ENCODE measurements around the gene STK24.

The STK24 gene

DNA sequence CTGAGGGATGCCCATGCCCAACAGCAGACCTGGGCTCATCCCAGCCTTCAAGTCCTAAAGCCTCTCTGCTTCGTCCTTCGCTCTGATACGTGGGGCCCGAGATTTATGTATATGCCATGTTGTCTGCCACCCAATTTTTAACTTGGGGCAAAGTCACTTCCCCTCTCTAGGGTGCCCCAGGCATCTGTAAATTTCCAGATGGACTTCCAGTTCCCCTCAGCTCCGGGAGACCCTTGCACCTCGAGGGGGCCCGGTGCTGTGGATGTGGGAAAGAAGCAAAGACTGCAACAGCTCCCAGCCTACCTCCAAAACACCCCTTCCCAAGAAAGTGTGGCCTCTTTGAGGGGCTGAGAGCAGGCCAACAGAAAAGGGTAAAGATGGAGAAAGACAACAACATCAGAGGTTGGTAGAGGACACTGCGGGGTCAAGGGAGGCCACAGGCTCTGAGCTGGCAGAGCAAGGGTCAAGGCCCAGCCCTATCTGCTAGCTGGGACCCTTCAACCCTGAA lies 97.4 kb downstream of the STK24 start:
- no peak for DNase-seq (ENCODE audit: low read depth, low spot score)
- no peak overlapping the region for H3K4me3 ChIP-seq (ENCODE audit: low read depth, low read length)
- ChIA-PET CTCF (interaction anchor here (1.8 to 3.5 kb wide), 2 partner anchors 10 to 12 kb away, joined by 4 to 22 read pairs; no protein-coding TSS in a partner anchor), POLR2A (no interaction called here)
- TF ChIP-seq, protein P1, sequence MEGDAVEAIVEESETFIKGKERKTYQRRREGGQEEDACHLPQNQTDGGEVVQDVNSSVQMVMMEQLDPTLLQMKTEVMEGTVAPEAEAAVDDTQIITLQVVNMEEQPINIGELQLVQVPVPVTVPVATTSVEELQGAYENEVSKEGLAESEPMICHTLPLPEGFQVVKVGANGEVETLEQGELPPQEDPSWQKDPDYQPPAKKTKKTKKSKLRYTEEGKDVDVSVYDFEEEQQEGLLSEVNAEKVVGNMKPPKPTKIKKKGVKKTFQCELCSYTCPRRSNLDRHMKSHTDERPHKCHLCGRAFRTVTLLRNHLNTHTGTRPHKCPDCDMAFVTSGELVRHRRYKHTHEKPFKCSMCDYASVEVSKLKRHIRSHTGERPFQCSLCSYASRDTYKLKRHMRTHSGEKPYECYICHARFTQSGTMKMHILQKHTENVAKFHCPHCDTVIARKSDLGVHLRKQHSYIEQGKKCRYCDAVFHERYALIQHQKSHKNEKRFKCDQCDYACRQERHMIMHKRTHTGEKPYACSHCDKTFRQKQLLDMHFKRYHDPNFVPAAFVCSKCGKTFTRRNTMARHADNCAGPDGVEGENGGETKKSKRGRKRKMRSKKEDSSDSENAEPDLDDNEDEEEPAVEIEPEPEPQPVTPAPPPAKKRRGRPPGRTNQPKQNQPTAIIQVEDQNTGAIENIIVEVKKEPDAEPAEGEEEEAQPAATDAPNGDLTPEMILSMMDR (IDR thresholded peaks at IDR 0.05; ENCODE audit: insufficient read depth, low read length, missing control alignments): no peak

DNA sequence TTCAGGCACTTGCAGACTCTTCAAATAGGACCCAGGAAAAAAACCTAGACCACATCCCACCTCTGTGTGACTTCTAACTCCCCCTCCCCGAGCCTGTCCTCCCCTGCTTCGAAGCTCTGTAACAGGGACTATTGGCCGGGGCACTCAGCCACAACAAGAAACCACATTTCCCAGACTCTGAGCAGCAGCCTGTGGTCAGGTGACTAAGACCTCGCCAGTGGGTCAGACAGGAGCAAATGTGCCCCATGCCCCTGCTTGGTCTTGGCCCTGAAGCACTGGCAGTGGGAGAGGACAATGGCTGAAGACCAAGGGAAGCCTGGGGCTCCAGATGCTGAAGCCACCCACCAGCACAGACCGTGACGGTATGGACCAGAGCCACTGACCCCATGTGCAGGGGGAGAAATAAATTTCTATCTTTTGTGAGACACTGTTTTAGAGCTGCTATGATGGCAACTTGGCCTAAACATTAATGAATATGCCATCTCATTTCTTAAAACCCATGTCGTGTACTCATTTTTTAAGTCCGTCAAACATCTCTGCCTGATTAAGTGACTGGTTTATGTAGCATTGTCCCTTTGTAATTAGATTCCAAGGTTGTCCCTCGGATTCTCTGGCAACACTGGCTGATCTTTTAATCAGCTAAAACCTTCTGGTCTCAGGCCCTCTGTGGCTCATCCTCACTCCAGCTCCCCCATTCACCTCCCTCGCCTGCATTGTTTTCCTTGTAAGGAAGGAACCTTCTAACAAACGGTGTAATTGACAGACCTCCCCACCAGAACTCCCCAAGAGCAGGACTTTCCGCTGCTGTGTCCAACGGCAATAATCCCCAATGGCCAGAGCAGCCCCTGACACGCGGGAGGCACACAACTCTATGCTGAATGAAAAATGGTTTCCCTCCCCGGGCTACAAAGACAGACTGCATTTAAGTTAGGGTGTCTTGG lies 98.4 kb downstream of the STK24 start:
- H3K4me3 ChIP-seq (ENCODE audit: low read depth, low read length): no peak overlapping the region
- POLR2A ChIA-PET: interaction anchor here (0.7 kb wide), 1 partner anchor 30 kb away, joined by 3 read pairs; no protein-coding TSS in a partner anchor
- no peak for DNase-seq (ENCODE audit: low read depth, low spot score)
- CTCF ChIA-PET: interaction anchor here (3.8 kb wide), 1 partner anchor 12 kb away, joined by 16 read pairs; no protein-coding TSS in a partner anchor
- TF ChIP-seq, protein P1 (IDR thresholded peaks at IDR 0.05; ENCODE audit: insufficient read depth, low read length, missing control alignments): no peak

DNA sequence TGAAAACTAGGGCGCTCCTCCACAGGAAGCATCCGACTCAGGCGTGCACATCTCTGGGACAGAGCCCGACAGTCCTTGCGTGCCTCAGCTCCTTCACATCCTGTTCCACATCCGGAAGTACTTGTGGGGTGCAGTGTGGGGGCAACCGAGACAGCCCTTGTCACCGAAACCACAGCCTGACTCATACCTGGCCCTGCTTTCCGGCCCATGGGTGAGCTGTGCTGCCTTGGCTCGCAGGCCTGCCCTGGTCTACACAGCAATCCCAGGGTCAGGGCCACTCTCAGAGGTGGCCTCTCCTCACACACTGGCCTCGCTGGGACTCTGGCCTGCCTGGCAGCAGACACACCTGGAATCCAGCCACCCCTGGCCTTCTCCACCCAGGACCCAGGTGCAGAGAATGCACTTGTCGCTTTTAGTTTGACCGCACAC lies 100.4 kb downstream of the STK24 start:
- ChIA-PET CTCF (interaction anchor here (1.1 to 3.8 kb wide), 3 partner anchors 10 to 176 kb away, joined by 5 to 16 read pairs (median 6); no protein-coding TSS in a partner anchor), POLR2A (interaction anchor here (0.8 kb wide), 1 partner anchor 8 kb away, joined by 3 read pairs; no protein-coding TSS in a partner anchor)
- DNase-seq (ENCODE audit: low read depth, low spot score): peak; percentile 62
- TF ChIP-seq, protein P1 (IDR thresholded peaks at IDR 0.05; ENCODE audit: insufficient read depth, low read length, missing control alignments): no peak
- H3K4me3 ChIP-seq (ENCODE audit: low read depth, low read length): no peak overlapping the region

DNA sequence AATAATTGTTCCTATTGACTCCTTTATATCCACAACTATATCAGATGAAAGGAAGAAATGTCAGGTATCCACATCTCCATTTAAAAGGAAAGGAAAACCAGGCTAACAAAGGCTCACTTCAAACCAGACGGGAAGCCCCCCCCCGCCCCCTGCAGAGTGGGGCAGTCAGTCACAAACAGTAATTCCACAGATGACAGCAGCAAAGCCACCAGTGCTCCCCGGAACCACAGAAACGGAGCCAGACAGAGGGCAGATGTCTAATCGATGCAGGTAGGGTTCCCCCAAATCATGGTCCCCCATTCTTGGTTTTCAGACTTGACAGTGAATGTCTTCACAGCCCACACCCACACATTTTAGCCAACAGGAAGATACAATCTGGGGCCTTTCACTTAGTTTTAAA lies 100.8 kb downstream of the STK24 start:
- POLR2A ChIA-PET: interaction anchor here (0.8 kb wide), 1 partner anchor 9 kb away, joined by 3 read pairs; no protein-coding TSS in a partner anchor
- no peak overlapping the region for H3K4me3 ChIP-seq (ENCODE audit: low read depth, low read length)
- TF ChIP-seq, protein P1 (IDR thresholded peaks at IDR 0.05; ENCODE audit: insufficient read depth, low read length, missing control alignments): no peak
- DNase-seq (ENCODE audit: low read depth, low spot score): no peak
- CTCF ChIA-PET: interaction anchor here (1.0 to 3.8 kb wide), 4 partner anchors 9 to 197 kb away, joined by 3 to 16 read pairs (median 6); no protein-coding TSS in a partner anchor

DNA sequence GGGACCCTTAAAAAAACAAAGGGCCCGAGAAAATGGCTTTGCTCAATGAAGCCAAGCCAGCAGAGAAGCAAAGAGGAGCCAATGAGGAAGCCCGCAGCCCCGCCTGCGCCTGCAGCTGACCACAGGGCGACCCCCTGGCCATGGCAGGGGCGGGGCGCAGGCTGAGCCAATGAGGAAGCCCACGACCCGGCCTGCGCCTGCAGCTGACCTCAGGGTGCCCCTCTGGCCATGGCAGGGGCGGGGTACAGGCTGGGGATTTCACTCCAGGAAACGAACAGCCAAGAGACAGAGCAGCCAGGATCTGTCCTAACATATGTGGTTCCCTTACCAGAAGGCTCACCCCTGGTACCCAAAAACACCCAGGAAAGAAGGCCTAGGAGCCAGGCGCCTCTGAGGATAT lies 101.4 kb downstream of the STK24 start:
- no peak for DNase-seq (ENCODE audit: low read depth, low spot score)
- no peak overlapping the region for H3K4me3 ChIP-seq (ENCODE audit: low read depth, low read length)
- TF ChIP-seq, protein P1 (IDR thresholded peaks at IDR 0.05; ENCODE audit: insufficient read depth, low read length, missing control alignments): no peak
- POLR2A ChIA-PET: interaction anchor here (0.8 kb wide), 1 partner anchor 9 kb away, joined by 3 read pairs; no protein-coding TSS in a partner anchor
- CTCF ChIA-PET: interaction anchor here (1.0 to 3.8 kb wide), 4 partner anchors 9 to 198 kb away, joined by 3 to 16 read pairs (median 6); no protein-coding TSS in a partner anchor

DNA sequence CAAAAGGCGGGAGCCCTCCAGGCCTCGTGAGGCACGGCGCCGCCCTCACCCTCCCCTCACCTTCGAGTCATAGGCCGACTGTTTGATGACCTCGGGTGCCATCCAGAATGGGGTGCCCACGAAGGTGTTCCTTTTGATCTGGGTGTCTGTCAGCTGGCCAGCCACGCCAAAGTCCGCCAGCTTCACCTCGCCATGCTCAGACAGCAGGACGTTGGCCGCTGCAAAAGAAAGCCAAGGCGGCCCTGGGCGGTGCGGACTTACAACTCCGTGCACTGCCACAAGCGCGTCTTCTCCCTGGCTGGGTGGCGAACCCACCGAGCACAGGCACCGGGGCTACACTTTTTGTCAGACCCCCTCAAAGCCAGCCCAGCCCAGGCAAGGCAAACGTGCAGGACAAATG lies 102.1 kb downstream of the STK24 start:
- DNase-seq (ENCODE audit: low read depth, low spot score): no peak
- ChIA-PET CTCF (no interaction called here), POLR2A (no interaction called here)
- no peak overlapping the region for H3K4me3 ChIP-seq (ENCODE audit: low read depth, low read length)
- TF ChIP-seq, protein P1 (IDR thresholded peaks at IDR 0.05; ENCODE audit: insufficient read depth, low read length, missing control alignments): no peak
